Body of pancreas (tissue), 4 donors: Measurements from ENCODE around the gene OLFML2A. TPM values are rescaled to one million over a fixed set of nuclear protein-coding genes. Genes with fewer than 3 reads are reported as not detected.
"Not testable (repeated sequence)": the region's sequence is repeated elsewhere in the genome, so short reads cannot be mapped to it uniquely, and the experiment has no call there.

Experiments used
- ATAC-seq: fragments of 150-250 bp; one replicate; pipeline ENCODE4 v1.9.1; 2016
- DNase-seq, 4 donors: peaks; one replicate each; pipeline ENCODE4 v3.0.0-alpha.2; 2019
- H3K27ac ChIP-seq, 4 donors: fragments of 200-600 bp; sonication (generic); 1 replicate in 3 of 4; 2 replicates in 1 of 4; pipeline versions ENCODE4 v1.5.1 to v1.6.1; 2016 to 2019; ENCODE audit warnings: mild to moderate bottlenecking in 1 of 4, mixed read lengths in 1 of 4, moderate library complexity in 1 of 4
- H3K27me3 ChIP-seq, 2 donors: fragments of 200-600 bp; sonication (generic); one replicate each; pipeline ENCODE4 v1.6.0; 2016; ENCODE audit warnings: mild to moderate bottlenecking in 1 of 2
- H3K36me3 ChIP-seq, 2 donors: fragments of 200-600 bp; sonication (generic); replicated peaks in 1 of 2; 2 replicates each; pipeline ENCODE4 v1.5.1; 2016; ENCODE audit warnings: low read depth in 2 of 2; ENCODE audit not compliant: insufficient read depth in 1 of 2
- H3K4me1 ChIP-seq: fragments of 200-600 bp; sonication (generic); one replicate; pipeline ENCODE4 v1.6.0; 2016
- H3K4me3 ChIP-seq, 2 donors: fragments of 200-600 bp; sonication (generic); 1 replicate in 1 of 2; 2 replicates in 1 of 2; pipeline ENCODE4 v1.5.1; 2016 to 2019
- H3K9me3 ChIP-seq, 3 donors: fragments of 200-600 bp; sonication (generic); 1 replicate in 2 of 3; 2 replicates in 1 of 3; pipeline ENCODE4 v1.5.1; 2016
- CTCF ChIP-seq, 7 experiments: fragments of 450-650 bp in 4 of 7; fragments of 200-600 bp in 3 of 7; sonication (generic) in 3 of 7; IDR thresholded peaks; one replicate each; pipeline ENCODE4 v1.5.1; 2016 to 2019; ENCODE audit warnings: antibody characterized with exemption in 7 of 7
- POLR2A ChIP-seq, 3 donors: fragments of 450-650 bp; IDR thresholded peaks; one replicate each; pipeline ENCODE4 v1.6.1; 2016; ENCODE audit warnings: antibody characterized with exemption in 3 of 3, mild to moderate bottlenecking in 2 of 3
- WGBS, 2 donors: methylation state at CpG; one replicate each; pipeline ENCODE4 v1.1.5; 2017; 5-methylcytosine and 5-hydroxymethylcytosine counted together
- intact Hi-C: fragments of 100-400 bp; cut with DNase I; formaldehyde crosslinking; loops from one replicate; pipeline ENCODE4 v1.15.1; 2023
- total RNA-seq, 2 donors: library from RNA; depleted of rRNA; stranded (reverse); fragments of >200 nt; gene quantifications; one replicate each; pipeline ENCODE4 v1.1.0, GENCODE V29; 2016

OLFML2A gene
- total RNA-seq, 2 donors from 2014 or later: 4.4 to 5.3 TPM

GRCh38 chr9:124831642-124832364 is 54.9 kb downstream of the OLFML2A start:
- peak overlapping the region in 3 of 4 donors; percentile 41 to 72 (median 56) for H3K27ac ChIP-seq
- no peaks in the 10 kb centered on the region for H3K36me3 ChIP-seq
- TF ChIP-seq POLR2A (IDR thresholded peaks at IDR 0.05) (no peak), CTCF (IDR thresholded peaks at IDR 0.05) (no peak)
- H3K27me3 ChIP-seq: no peaks in the 10 kb centered on the region
- intact Hi-C loops: no loop called here
- no peak overlapping the region for H3K4me3 ChIP-seq
- WGBS, 2 donors: 44 to 53% methylated on average over 6 to 9 of the region's 9 CpGs
- DNase-seq: peak; percentile 72 to 84 (median 81)
- no peaks in the 10 kb centered on the region for H3K9me3 ChIP-seq
- peak; percentile 85 for ATAC-seq
- peaks cover 43% of the 10 kb centered on the region for H3K4me1 ChIP-seq

- WGBS, 2 donors: 73 to 76% methylated on average over 5 to 7 of the region's 7 CpGs
- H3K27ac ChIP-seq: peak overlapping the region; percentile 43 to 58 (median 56)
- H3K9me3 ChIP-seq: no peaks in the 10 kb centered on the region
- intact Hi-C loops: no loop called here
- H3K4me3 ChIP-seq: no peak overlapping the region
- no peak for TF ChIP-seq CTCF (IDR thresholded peaks at IDR 0.05)
- no peak for TF ChIP-seq POLR2A (IDR thresholded peaks at IDR 0.05)
- ATAC-seq: no peak
- no peaks in the 10 kb centered on the region for H3K27me3 ChIP-seq
- peak in 2 of 4 donors; percentile 24 to 35 for DNase-seq
- H3K4me1 ChIP-seq: peaks cover 46% of the 10 kb centered on the region
- H3K36me3 ChIP-seq: no peaks in the 10 kb centered on the region
Observed at GRCh38 chr9:124834591-124834990, 57.7 kb downstream of the OLFML2A start.

- TF ChIP-seq CTCF (IDR thresholded peaks at IDR 0.05) (no peak), POLR2A (IDR thresholded peaks at IDR 0.05) (no peak)
- Histone ChIP-seq H3K27ac (peak overlapping the region; percentile 43 to 58 (median 56)), H3K27me3 (no peaks in the 10 kb centered on the region), H3K9me3 (no peaks in the 10 kb centered on the region), H3K36me3 (no peaks in the 10 kb centered on the region), H3K4me1 (peaks cover 51% of the 10 kb centered on the region), H3K4me3 (no peak overlapping the region)
- DNase-seq: peak; percentile 86 to 92 (median 90)
- intact Hi-C loops: no loop called here
- 20% methylated on average over 8 to 13 of the region's 13 CpGs for WGBS, 2 donors
- ATAC-seq: peak; percentile 49
Observed at GRCh38 chr9:124835026-124835557, 58.2 kb downstream of the OLFML2A start.

GRCh38 chr9:124838132-124838531 is 61.2 kb downstream of the OLFML2A start:
- H3K4me1 ChIP-seq: peaks cover 36% of the 10 kb centered on the region
- WGBS, 2 donors: 56 to 65% methylated on average over 4 to 5 of the region's 5 CpGs
- H3K27me3 ChIP-seq, H3K9me3 ChIP-seq, H3K36me3 ChIP-seq, H3K27ac ChIP-seq, H3K4me3 ChIP-seq, intact Hi-C loops, ATAC-seq, DNase-seq: not testable (repeated sequence)

- DNase-seq, H3K27ac ChIP-seq, ATAC-seq, H3K4me3 ChIP-seq, intact Hi-C loops, H3K27me3 ChIP-seq, H3K9me3 ChIP-seq, H3K36me3 ChIP-seq: not testable (repeated sequence)
- 67 to 79% methylated on average over 2 to 30 of the region's 52 CpGs for WGBS, 2 donors
- peaks cover 36% of the 10 kb centered on the region for H3K4me1 ChIP-seq
Observed at GRCh38 chr9:124838567-124839275, 61.8 kb downstream of the OLFML2A start.
